GM23338 (cell line): ENCODE measurements around the gene BNIP3. TPM values are rescaled to one million over a fixed set of nuclear protein-coding genes. Genes with fewer than 3 reads are reported as not detected.

Experiments used
- ATAC-seq: fragments of 200-7000 bp; cut with Tn5 transposase; 3 replicates; pipeline ENCODE4 v1.9.1; 2020
- DNase-seq: peaks from one replicate; pipeline ENCODE4 v3.0.0-alpha.2; 2015; ENCODE audit warnings: low spot score
- H2AFZ ChIP-seq: fragments of 200-600 bp; sonication (generic); 2 replicates; pipeline ENCODE4 v1.8.0; 2016; ENCODE audit warnings: antibody characterized with exemption, mild to moderate bottlenecking, moderate library complexity
- H3F3A ChIP-seq: fragments of 200-600 bp; sonication (generic); replicated peaks from 2 replicates; pipeline ENCODE4 v1.8.0; 2017; ENCODE audit warnings: antibody characterized with exemption, mixed run types, low read depth
- H3K27ac ChIP-seq: fragments of 200-600 bp; sonication (generic); 2 replicates; pipeline ENCODE4 v1.6.1; 2016; ENCODE audit warnings: low read depth
- H3K27me3 ChIP-seq: fragments of 200-600 bp; sonication (generic); 2 replicates; pipeline ENCODE4 v1.8.0; 2016; ENCODE audit warnings: mild to moderate bottlenecking, mixed run types, moderate library complexity; ENCODE audit not compliant: insufficient read depth
- H3K36me3 ChIP-seq: fragments of 200-600 bp; sonication (generic); 2 replicates; pipeline ENCODE4 v1.8.0; 2016; ENCODE audit warnings: mild to moderate bottlenecking; ENCODE audit not compliant: insufficient read depth
- H3K4me1 ChIP-seq: fragments of 200-600 bp; sonication (generic); 2 replicates; pipeline ENCODE4 v1.8.0; 2016; ENCODE audit warnings: mild to moderate bottlenecking, moderate library complexity; ENCODE audit not compliant: insufficient read depth
- H3K4me2 ChIP-seq: fragments of 200-600 bp; sonication (generic); 2 replicates; pipeline ENCODE4 v1.7.1; 2017; ENCODE audit warnings: mixed run types
- H3K4me3 ChIP-seq: fragments of 200-600 bp; sonication (generic); 2 replicates; pipeline ENCODE4 v1.6.1; 2016; ENCODE audit warnings: mixed run types
- H3K79me2 ChIP-seq: fragments of 200-600 bp; sonication (generic); replicated peaks from 2 replicates; pipeline ENCODE4 v1.8.0; 2017; ENCODE audit warnings: mild to moderate bottlenecking; ENCODE audit not compliant: insufficient read depth
- H3K9me2 ChIP-seq: fragments of 200-600 bp; sonication (generic); 2 replicates; pipeline ENCODE4 v1.8.0; 2017; ENCODE audit not compliant: insufficient read depth
- H4K20me1 ChIP-seq: fragments of 200-600 bp; sonication (generic); replicated peaks from 2 replicates; pipeline ENCODE4 v1.8.0; 2017; ENCODE audit warnings: mild to moderate bottlenecking; ENCODE audit not compliant: insufficient read depth
- H3K27ac Mint-ChIP-seq: 2 replicates; pipeline ENCODE4 v1.8.0; 2020; ENCODE audit warnings: inconsistent platforms, mild to moderate bottlenecking, moderate library complexity, mixed read lengths
- H3K27me3 Mint-ChIP-seq: 3 replicates; pipeline ENCODE4 v1.8.0; 2022; ENCODE audit warnings: low read depth, mild to moderate bottlenecking, moderate library complexity, mixed read lengths, inconsistent platforms; ENCODE audit not compliant: insufficient read depth, poor library complexity
- H3K36me3 Mint-ChIP-seq: 3 replicates; pipeline ENCODE4 v1.8.0; 2021; ENCODE audit warnings: low read depth, mild to moderate bottlenecking, inconsistent platforms, moderate library complexity, mixed read lengths
- H3K4me1 Mint-ChIP-seq: 3 replicates; pipeline ENCODE4 v1.8.0; 2020; ENCODE audit warnings: mild to moderate bottlenecking, inconsistent platforms, mixed read lengths
- H3K4me3 Mint-ChIP-seq: 3 replicates; pipeline ENCODE4 v1.8.0; 2021; ENCODE audit warnings: moderate library complexity, mild to moderate bottlenecking, inconsistent platforms, mixed read lengths
- H3K9me3 Mint-ChIP-seq: 3 replicates; pipeline ENCODE4 v1.8.0; 2020; ENCODE audit warnings: moderate library complexity, mild to moderate bottlenecking, inconsistent platforms, mixed read lengths
- CREB1 ChIP-seq: fragments of 250-450 bp; sonication (Bioruptor Pico); IDR thresholded peaks from 2 replicates; pipeline ENCODE4 v1.5.0; 2020; ENCODE audit warnings: low read depth, mild to moderate bottlenecking, moderate library complexity
- CTCF ChIP-seq, 2 experiments: fragments of 200-600 bp in 1 of 2; sonication (generic) in 1 of 2; conservative IDR thresholded peaks; 2 replicates each; pipeline versions ENCODE4 v1.5.1 to v1.6.1; 2016 to 2017; ENCODE audit warnings: antibody characterized with exemption in 2 of 2, low read depth in 2 of 2, mild to moderate bottlenecking in 2 of 2, moderate library complexity in 1 of 2
- ETS1 ChIP-seq: IDR thresholded peaks from 2 replicates; pipeline ENCODE4 v1.6.1; 2016; ENCODE audit warnings: antibody characterized with exemption
- EZH2 ChIP-seq: fragments of 200-600 bp; sonication (generic); IDR thresholded peaks from one replicate; pipeline ENCODE4 v1.8.0; 2017; ENCODE audit warnings: antibody characterized with exemption, mild to moderate bottlenecking, low read depth; ENCODE audit not compliant: unreplicated experiment
- EZH2phosphoT487 ChIP-seq: fragments of 200-600 bp; sonication (generic); IDR thresholded peaks from one replicate; pipeline ENCODE4 v1.8.1; 2018; ENCODE audit warnings: antibody characterized with exemption; ENCODE audit not compliant: unreplicated experiment
- JUNB ChIP-seq: IDR thresholded peaks from one replicate; pipeline ENCODE4 v1.6.1; 2016; ENCODE audit warnings: antibody characterized with exemption; ENCODE audit not compliant: unreplicated experiment
- NANOG ChIP-seq: IDR thresholded peaks from 2 replicates; pipeline ENCODE4 v1.6.1; 2016; ENCODE audit warnings: antibody characterized with exemption, borderline replicate concordance
- POLR2AphosphoS5 ChIP-seq: IDR thresholded peaks from 2 replicates; pipeline ENCODE4 v1.6.1; 2016; ENCODE audit warnings: antibody characterized with exemption, low read depth
- REST ChIP-seq: IDR thresholded peaks from one replicate; pipeline ENCODE4 v1.6.1; 2018; ENCODE audit warnings: antibody characterized with exemption; ENCODE audit not compliant: unreplicated experiment
- STAT1 ChIP-seq: IDR thresholded peaks from one replicate; pipeline ENCODE4 v1.6.1; 2016; ENCODE audit warnings: antibody characterized with exemption; ENCODE audit not compliant: unreplicated experiment
- ZNF114 ChIP-seq: fragments of 250-450 bp; sonication (Bioruptor Pico); IDR thresholded peaks from 2 replicates; pipeline ENCODE4 v1.5.0; 2020; ENCODE audit warnings: mild to moderate bottlenecking, moderate library complexity
- ZNF331 ChIP-seq: fragments of 250-450 bp; sonication (Bioruptor Pico); IDR thresholded peaks from 2 replicates; pipeline ENCODE4 v1.5.0; 2020; ENCODE audit warnings: low read depth, mild to moderate bottlenecking, moderate library complexity
- ZNF462 ChIP-seq: fragments of 250-450 bp; sonication (Bioruptor Pico); IDR thresholded peaks from 2 replicates; pipeline ENCODE4 v1.5.0; 2020; ENCODE audit warnings: mild to moderate bottlenecking, moderate library complexity
- polyA plus RNA-seq: library from polyadenylated mRNA; unstranded; fragments of >200 nt; fragmentation: Nextera tagmentation; extraction: Ambion mirVana; gene quantifications from 2 replicates; pipeline ENCODE4 v1.2.1, GENCODE V29; 2016
- total RNA-seq: library from RNA; depleted of rRNA; stranded (reverse); fragments of >200 nt; shearing (Covaris generic); gene quantifications from 2 replicates; pipeline ENCODE4 v1.2.3, GENCODE V29; 2014

Gene BNIP3
- total and polyA plus RNA-seq, 2 experiments from 2014 or later, result 46.3 to 75.0 TPM

- no peak overlapping the region for H2AFZ ChIP-seq
- 0 out of 2 replicates have a peak, but pooled peaks cover 4% of the 10 kb centered on the region for H3F3A ChIP-seq
- no peak overlapping the region for H3K4me3 ChIP-seq
- no peak for DNase-seq
- Mint-ChIP-seq H3K4me1 (peaks cover 7% of the 10 kb centered on the region; the same call in 2 of the 3 replicates), H3K27me3 (peaks cover 5% of the 10 kb centered on the region), H3K36me3 (peaks cover 60% of the 10 kb centered on the region), H3K27ac (no peak overlapping the region), H3K4me3 (no peak overlapping the region), H3K9me3 (no peaks in the 10 kb centered on the region; the same call in 2 of the 3 replicates)
- peaks cover 22% of the 10 kb centered on the region for H3K36me3 ChIP-seq
- peaks cover 41% of the 10 kb centered on the region for H4K20me1 ChIP-seq
- no peaks in the 10 kb centered on the region for H3K27me3 ChIP-seq
- H3K9me2 ChIP-seq, result no peaks in the 10 kb centered on the region
- peaks cover 51% of the 10 kb centered on the region for H3K79me2 ChIP-seq
- H3K27ac ChIP-seq, result no peak overlapping the region
- no peak for ATAC-seq
- H3K4me2 ChIP-seq, result no peak overlapping the region
- H3K4me1 ChIP-seq, result peaks cover 6% of the 10 kb centered on the region; the same call in 1 of the 2 replicates
- TF ChIP-seq EZH2, result no peak
- no peak for TF ChIP-seq JUNB
- no peak for TF ChIP-seq REST
- TF ChIP-seq EZH2phosphoT487, result no peak
- no peak for TF ChIP-seq ZNF331
- TF ChIP-seq NANOG, result no peak
- TF ChIP-seq STAT1, result no peak
- no peak for TF ChIP-seq CREB1
- no peak for TF ChIP-seq CTCF (conservative IDR thresholded peaks at IDR 0.05; ENCODE audit: low read depth in 2 of 2)
- no peak for TF ChIP-seq ZNF114
- TF ChIP-seq POLR2AphosphoS5, result no peak
- no peak for TF ChIP-seq ETS1
- no peak for TF ChIP-seq ZNF462 (CRISPR knock-in tag)
Measured at GRCh38 chr10:131938681-131939080, 43.0 kb downstream of the BNIP3 start.
